ENCODE results near the gene PTPRR. TPM values are rescaled to one million over a fixed set of nuclear protein-coding genes. Genes with fewer than 3 reads are reported as not detected.

The PTPRR gene
- polyA plus RNA-seq, 4 donors = 0.64 to 0.82 (median 0.73) TPM

DNA sequence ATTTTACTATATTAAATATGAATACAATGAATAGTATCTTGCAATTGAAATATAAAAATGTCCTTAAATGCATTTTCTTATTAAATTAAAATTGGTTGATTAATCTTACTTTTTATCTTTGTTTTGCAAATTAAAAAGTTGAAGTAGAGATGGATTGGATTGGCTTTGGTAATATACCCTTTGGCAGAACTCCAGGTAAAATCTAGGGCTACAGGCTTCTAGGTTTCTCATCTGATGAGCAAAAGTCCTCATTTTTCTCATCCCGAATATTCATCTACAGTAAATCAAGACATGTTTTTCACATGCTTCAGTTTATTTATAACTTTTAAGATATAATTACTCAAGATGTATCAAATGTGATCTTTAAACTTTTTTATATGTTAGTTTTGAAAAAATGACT lies 2.2 kb downstream of the PTPRR start:
- DNase-seq (ENCODE audit: low read depth in 4 of 4, low spot score in 2 of 4) = no peak

DNA sequence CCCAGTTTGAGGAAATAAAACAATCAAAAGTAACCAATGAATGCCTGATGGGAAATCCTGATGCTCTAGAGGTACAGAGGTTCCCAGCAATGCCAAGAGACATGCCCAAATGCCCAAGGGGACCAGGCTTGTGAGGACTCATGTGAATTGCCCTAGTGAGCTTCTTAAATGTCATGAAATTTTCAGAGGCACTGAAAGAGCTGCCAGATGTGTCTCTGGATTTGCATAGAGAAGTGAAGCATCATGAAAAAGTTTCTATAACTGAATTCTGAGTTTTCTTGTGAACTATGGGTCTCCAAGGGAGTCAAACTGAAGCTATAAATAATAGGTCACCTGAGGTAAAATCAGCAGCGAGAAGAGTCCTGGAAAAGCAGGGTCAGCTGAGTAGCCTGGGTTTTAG lies 9.9 kb downstream of the PTPRR start:
- no peak for DNase-seq (ENCODE audit: low read depth in 4 of 4, low spot score in 2 of 4)

DNA sequence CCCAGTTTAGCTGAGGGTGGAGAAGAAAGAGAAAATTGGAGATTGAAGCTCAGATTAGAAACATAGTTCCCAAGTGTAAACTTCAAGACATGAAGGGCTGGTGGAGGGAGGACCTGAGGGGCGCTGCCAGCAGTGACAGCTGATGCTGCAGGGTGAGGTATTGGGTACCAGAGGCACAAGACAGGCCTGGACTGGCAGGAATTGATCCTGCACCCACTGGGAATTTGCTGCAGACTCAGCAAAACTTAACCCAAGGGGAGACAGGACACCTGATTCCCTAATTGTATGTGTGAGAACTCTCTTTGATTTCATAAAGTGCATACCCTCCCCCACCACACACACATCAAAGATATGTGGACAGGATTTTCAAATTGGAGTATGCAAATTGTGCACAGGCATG lies 11.6 kb downstream of the PTPRR start:
- DNase-seq (ENCODE audit: low read depth in 4 of 4, low spot score in 2 of 4) = no peak

DNA sequence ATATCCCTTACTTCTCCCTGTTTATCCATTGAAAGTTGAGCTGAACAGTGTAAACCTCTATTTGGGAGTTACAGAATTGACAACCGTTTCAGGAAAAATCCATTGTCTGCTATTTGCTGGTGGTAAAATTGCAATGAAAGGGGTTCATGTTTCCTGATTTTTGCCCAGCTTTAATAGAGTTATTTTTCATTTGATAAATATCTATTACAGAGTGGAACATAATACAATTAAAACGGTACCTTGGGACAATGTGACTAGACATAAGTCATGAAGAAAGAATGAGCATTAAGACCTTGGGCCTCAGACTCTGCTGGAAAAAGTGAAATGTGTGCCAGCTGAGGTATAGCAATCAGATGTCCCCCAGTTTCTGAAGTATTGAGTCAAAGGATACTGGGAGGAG lies 13.1 kb downstream of the PTPRR start:
- DNase-seq (ENCODE audit: low read depth in 4 of 4, low spot score in 2 of 4) = no peak

DNA sequence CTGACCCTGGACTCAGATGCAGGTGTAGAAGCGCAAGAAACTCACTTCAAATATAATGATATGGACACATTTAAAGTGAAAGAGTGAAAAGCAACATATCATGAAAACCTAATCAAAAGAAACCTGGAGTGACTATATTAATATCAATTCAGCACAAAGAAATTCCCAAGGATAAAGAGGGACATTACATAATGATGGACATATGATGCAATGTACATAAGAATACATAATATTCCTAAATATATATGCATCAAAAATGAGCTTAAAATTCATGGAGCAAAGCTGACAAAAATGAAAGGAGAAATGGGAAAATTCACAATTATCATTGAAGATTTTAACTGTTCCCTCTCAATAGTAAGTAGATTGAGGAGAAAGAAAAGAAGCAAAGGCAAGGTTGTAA lies 24.6 kb downstream of the PTPRR start:
- DNase-seq (ENCODE audit: low read depth in 4 of 4, low spot score in 2 of 4) = no peak

DNA sequence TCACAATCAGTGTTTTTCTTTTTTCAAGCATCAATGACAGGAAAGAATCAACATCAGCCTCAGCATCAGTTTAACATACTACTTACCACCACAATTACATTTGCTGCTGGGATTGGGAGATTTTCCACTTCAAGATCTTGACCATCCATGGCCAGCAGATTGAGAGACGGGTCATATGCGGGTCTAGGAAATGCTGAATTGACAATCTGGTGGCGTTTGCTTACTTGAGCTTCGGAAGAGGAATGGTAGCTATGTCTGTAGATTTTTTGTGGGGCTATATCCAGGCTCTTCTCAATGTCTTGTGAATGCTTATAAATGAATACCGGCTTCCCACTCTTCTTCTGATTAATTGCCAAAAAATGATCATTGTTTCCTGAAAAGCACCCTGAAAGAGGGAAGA lies 27.9 kb downstream of the PTPRR start:
- DNase-seq (ENCODE audit: low read depth in 4 of 4, low spot score in 2 of 4) = no peak

DNA sequence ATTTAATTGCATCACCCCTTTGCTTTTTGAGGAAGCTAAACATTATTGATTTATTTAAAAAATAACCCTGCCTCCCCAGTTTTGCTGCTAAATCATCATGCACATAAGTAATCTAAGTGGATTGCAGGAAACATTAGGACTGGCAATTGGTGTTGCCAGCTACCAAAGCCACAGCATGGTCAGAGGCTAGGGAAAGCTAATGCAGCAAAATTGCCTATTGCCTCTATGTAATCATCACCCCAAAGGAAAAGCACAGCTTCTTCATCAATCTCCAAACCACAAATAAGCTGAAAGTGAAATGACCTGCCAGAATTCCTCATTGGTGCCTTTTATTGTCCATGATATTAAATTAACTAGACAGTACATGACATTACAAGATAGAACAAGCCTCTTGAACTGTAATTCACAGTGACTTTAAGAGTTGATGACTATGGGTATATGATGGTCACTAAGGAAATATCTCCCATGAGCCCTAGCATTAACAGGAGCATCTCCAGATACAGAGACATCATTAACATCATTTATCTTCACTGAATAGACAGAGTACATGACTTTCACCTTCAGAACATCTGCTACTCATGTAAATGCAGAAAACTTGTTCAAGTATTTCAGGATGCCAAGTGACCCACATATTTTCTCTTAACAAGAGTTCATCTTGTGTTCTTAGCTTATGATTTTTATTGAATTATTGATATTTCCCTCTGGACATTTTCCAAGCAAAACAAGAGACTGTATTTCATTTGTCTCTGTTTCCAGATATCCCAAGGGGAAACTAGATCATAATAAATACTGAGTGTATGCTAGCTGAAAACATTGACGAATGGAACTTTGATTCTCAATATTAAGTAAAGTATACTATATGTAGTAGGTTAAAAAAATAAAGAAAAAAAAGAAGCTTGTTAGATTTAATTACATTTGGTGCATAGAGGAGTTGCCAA lies 29.4 kb downstream of the PTPRR start:
- no peak for DNase-seq (ENCODE audit: low read depth in 4 of 4, low spot score in 2 of 4)

DNA sequence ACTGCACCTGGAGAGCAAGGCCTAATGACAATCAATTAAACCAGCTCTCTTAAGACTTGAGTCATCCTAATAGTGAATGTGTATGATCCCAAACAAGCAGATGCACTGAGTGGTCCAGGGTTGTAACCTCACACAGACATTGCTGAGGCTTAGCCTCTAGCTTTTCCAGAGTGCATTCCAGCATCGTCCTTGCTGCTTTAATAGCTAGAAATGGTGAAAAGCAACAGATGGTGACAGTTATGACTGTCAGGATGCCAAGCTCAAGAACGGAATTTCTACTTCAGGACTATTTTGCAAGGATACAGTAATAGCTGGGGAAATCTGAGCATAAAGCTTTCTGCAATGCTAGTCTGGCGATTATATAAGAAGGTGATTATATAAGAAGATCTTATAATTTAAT lies 34.6 kb downstream of the PTPRR start:
- DNase-seq (ENCODE audit: low read depth in 4 of 4, low spot score in 2 of 4) = no peak

DNA sequence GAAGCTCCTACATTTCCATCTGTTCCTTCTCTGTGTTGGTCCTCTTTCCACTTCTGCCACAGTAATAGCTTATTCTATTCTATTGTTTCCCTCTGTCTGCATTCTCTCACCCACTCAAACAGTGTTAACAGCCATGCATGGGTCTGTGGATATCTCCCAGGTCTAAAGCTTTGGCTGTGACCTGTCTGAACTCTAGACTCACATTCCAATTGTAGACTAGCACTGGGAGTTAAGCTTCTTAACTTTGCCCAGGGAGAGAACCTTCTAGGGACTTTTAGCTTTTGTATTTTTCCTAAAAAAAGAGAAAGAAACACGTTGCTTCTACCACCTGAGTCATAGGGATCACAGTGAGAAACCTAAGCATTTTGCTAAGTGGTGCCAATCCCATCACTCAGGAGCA lies 36.7 kb downstream of the PTPRR start:
- DNase-seq (ENCODE audit: low read depth in 4 of 4, low spot score in 2 of 4) = no peak

DNA sequence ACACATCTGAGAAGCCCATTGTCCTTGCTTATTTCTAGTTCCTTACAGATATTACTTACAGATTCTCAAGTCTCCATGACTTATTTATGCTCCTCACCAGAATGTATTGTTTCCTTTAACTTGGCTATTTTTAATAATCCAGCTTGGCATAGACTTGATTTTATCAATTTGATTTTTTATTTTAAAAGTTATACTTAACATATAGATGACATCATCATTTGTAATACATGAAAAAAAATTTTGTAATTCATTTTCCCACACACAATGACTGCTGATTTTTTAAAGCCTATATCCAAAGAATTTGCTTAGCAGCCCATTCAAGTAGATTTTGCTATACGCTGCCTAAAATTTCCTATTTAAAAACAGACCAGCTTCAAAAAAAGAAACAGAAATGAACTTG lies 39.8 kb downstream of the PTPRR start:
- no peak for DNase-seq (ENCODE audit: low read depth in 4 of 4, low spot score in 2 of 4)

DNA sequence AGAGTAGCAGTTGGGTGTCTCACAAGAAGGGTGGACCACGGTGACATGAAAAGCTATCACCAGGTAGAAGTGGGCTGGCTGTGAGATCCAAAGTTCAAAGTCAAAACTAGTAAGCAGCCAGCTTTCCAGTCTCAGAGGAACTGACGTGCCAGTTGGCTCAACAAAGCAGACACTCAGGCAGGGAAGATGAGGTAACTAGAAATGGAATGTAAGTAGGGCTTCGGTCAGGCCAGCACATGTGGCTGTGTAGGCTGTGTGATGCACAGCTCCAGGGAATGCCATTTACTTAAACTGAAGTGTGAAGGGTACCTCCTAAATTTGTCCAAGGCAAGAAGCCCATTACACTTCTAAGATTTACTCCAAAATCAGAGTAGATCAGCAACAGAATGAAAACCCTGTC lies 43.6 kb downstream of the PTPRR start:
- no peak for DNase-seq (ENCODE audit: low read depth in 4 of 4, low spot score in 2 of 4)

DNA sequence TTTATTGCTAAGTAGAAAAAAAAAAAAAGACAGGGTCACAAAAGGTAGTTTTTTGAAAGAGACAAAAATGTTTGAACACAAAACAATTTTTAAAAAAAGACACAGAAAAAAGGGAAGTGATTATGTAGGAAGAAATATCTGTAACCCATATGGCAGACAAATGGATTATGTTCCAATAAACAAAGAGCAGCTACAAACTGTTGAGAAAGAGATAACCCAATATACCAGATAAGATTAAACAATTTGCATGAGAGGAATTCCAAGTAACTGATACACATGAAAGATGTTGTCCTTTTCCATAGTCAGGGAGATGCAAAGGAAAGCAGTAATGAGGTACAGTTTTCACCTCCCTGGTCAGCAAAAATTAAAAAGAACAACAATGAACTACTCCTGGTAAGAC lies 44.9 kb downstream of the PTPRR start:
- no peak for DNase-seq (ENCODE audit: low read depth in 4 of 4, low spot score in 2 of 4)

DNA sequence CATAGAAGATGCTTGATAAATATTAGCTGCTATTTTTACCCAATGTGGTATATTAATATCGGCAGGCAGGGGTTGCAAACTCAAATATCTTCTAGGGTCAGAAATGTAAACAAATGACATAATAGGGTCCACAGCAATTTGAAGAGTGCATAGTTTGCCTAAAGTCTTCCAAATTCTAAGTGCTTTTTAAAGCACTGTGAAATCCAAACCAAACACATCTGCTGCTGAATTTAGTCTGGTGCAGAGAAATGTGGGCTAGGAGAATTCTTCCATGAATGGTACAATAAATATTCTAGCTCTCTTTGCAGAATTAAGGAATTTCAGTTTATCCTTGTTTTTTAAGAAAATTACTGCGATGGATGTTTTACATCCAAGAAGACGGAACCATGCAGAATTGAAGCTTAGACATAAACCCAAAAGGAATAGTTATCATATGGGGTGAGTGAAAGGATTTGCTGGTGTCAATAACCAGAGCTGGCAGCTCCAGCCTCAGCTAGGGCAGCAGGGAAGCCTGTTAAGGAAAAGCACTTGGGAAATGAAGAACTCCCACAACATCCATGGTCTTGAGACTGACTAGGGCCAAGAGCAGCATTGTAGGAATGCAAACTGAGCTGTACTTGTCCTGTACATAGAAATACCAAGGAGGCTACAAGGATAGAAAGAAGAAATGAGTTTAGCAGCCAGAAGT lies 65.5 kb downstream of the PTPRR start:
- no peak for DNase-seq (ENCODE audit: low read depth in 4 of 4, low spot score in 2 of 4)

DNA sequence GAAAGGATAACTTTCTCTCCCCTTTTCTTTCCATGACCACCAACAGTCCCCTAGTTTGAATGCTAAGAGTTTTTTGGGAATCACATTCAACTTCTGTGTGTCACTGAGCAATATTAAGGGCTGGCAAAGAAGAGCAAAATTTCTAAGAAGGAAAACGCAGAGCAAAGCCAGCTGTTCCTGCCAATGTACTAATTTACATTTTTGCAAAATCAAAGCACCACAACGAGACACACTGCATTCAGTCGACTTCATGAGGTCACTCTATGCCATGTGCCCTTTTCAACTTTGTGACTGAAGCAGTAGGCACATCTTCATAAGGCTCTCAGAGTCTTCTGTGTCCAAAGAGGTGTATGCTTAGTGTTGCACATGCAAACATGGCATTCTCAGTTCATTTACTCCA lies 66.4 kb downstream of the PTPRR start:
- no peak for DNase-seq (ENCODE audit: low read depth in 4 of 4, low spot score in 2 of 4)

DNA sequence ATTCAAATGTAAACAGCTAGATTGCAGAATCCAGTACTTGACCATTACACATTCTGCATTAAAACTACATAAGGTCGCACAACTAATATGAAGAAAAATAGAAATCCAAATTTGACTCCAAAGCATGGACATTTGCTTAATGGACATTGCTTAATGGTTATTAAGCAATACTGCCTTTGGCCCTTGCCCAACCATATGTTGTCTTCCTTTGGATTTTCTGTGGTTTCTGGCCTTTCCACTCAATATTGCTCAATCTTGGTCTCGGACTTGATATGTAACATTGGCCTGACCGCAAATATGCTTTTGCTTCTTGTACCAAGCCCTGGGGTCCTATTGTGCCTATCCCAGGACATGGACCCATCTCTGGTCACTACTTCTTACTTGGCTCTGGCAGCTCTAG lies 67.2 kb downstream of the PTPRR start:
- DNase-seq (ENCODE audit: low read depth in 4 of 4, low spot score in 2 of 4) = no peak

DNA sequence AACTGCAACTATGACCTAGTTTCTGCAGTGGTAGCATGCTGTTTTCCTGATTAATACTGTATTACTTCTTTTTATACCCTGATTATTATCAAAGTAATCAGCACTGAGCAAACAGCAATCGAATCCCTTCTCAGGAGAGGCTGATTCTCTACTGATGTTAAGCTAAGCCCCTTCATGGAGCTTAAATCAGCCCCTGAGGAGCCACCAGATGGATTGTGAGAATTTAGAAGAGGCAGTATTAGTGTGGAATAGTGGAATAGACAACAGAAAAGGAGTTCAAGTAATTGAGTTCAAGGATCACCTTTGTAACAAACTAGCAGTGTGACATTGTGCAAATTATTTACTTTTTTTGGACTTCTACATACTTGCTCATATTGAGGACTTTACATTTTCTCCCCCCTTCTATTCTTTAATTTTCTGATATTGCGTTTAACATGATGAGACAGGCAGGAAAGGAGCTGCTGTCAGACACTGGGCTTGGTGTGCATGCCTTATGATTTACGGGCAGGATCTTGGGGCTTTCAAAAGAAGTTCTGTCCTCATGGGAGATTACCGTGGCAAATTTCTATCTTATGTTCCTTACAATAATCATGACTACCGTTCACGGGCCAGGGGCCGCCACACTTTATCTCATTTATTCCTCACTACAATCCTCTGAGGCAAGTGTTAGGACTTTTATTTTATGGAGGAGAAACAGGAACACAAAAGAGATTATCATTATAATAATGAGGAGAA lies 68.0 kb downstream of the PTPRR start:
- no peak for DNase-seq (ENCODE audit: low read depth in 4 of 4, low spot score in 2 of 4)

DNA sequence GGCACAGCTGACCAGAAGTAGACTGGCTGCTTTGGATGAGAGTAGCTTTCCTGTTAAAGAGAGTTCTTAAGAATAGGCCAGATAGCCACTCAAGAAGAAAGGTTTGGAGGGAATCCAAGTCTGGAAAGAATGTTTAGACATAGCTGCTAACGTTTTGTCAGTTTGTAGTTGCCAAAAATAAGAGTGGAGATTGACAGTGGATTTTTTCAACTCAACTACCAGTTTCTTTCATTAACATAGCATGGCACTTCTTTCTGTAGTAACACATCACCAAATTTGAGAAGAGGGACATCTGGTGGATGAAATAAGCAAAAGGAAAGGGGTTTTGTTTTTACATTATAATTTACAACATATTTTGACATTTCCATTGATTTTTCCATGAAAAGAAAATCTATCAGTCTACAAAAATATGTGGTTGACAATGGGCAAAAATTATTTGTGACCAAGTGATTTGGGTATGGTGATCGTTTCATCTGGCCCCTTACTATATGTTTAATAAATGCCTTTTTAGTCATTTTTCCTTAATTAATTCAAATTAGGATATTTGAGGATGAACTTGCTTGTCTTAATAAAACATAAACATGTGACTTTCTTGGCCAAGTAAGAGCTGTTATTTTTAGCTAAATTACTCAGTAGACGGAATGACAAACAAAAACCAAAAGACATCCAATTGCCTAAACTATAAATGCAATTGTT lies 71.1 kb downstream of the PTPRR start:
- DNase-seq (ENCODE audit: low read depth in 4 of 4, low spot score in 2 of 4) = no peak

DNA sequence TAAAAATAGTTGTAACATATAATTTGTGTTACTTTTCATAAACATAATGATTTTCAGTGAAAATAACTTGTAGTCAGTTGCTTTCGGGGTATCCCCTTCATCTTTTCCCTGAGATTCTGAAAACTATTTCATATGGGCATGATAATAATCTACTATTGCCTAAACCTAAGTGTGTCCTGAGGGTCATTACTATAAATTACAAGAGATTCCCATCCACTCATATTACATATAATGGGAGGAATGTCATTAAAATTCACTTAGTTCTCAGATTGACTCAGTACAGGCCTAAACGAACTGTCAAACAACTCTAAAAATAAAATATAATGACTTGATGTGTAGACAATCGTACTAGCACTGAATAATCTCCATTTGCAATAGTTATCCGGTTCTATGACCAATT lies 72.7 kb downstream of the PTPRR start:
- no peak for DNase-seq (ENCODE audit: low read depth in 4 of 4, low spot score in 2 of 4)

DNA sequence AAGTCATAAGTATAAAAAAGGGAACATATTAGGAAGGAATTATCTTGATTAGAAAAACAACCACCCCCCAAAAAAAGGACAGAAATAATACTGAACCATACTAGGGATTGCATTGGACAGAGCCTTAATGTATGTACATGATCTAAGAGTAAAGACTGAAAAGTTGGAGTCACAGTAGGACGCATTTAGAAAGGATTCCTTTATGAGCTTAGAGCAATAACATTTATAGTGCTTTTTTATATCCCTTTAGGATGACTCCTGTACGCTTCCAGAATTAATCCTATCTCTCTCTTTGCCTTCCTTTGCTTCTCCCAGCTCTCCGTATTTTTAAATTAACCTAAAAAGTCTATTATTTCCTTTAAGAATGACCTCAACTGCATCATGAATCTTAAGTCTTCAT lies 75.3 kb downstream of the PTPRR start:
- no peak for DNase-seq (ENCODE audit: low read depth in 4 of 4, low spot score in 2 of 4)

DNA sequence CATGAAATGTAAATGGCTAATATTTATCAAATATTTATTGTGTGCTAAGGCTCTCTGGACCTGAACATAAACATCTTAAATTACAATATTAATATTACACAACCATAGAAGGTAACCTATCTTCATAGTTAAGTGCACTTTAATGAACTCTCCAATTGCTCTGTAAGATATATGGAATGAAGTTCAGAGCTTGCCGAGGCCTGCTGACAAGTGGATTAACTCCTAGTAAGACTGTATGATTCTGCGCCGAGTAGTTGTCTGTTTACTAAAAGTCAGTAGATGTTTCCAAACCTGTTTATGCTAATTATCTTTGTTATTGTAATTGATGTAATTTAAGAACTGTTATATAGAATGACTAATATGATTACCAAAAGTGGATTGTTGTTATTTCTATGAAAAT lies 77.2 kb downstream of the PTPRR start:
- no peak for DNase-seq (ENCODE audit: low read depth in 4 of 4, low spot score in 2 of 4)

DNA sequence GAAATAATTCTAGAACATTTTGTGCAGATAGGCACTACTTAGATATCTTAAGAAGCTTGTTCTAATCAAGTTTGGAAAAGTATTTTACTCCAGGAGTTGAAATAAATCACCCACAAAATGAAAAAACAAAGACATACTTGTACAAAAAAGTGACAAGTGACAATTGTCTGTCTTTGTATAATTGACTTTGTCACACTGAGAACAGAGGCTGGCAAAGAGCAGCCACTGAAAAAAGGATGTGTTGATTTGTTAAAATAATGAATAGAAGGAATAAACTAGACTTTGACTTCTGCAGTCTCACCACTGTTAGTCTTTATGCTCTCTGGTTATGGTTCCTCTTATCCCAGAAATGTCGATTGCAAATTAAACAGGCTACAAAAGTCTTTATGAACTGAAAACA lies 77.6 kb downstream of the PTPRR start:
- DNase-seq (ENCODE audit: low read depth in 4 of 4, low spot score in 2 of 4) = no peak
